ENCODE measurements around the gene ASS1.

The ASS1 gene

GRCh38 chr9:130522233-130522808 is 77.6 kb downstream of the ASS1 start:
- Histone ChIP-seq H3K27ac (ENCODE audit: low read length) (no peak overlapping the region), H3K9me3 (ENCODE audit: insufficient read depth, low read length, severe bottlenecking) (no peaks in the 10 kb centered on the region)
- no peak for DNase-seq

GRCh38 chr9:130523921-130524320 is 79.2 kb downstream of the ASS1 start:
- Histone ChIP-seq H3K4me2 (ENCODE audit: insufficient read depth, low read length) (no peak overlapping the region), H3K36me3 (ENCODE audit: insufficient read depth, low read length) (no peaks in the 10 kb centered on the region), H3K4me3 (ENCODE audit: low read depth in 1 of 2, low read length in 2 of 2) (no peak overlapping the region), H3K9ac (ENCODE audit: low read depth, low read length) (no peak overlapping the region), H3K27me3 (ENCODE audit: insufficient read depth, low read length, poor library complexity) (no peaks in the 10 kb centered on the region), H3K79me2 (ENCODE audit: insufficient read depth, low read length) (no peaks in the 10 kb centered on the region), H3K9me3 (ENCODE audit: insufficient read depth, low read length, severe bottlenecking) (no peaks in the 10 kb centered on the region), H3K27ac (ENCODE audit: low read length) (no peak overlapping the region), H4K20me1 (ENCODE audit: insufficient read depth, low read length) (no peaks in the 10 kb centered on the region), H3K4me1 (ENCODE audit: insufficient read depth, low read length) (no peaks in the 10 kb centered on the region), H2AFZ (ENCODE audit: low read depth, low read length) (no peak overlapping the region)
- TF ChIP-seq CTCF (IDR thresholded peaks at IDR 0.05; ENCODE audit: borderline replicate concordance, extremely low read depth, low read length, poor library complexity, severe bottlenecking): no peak
- TF ChIP-seq EZH2 (IDR thresholded peaks at IDR 0.05; ENCODE audit: borderline replicate concordance, low read depth, low read length, severe bottlenecking): no peak
- DNase-seq (no peak), ATAC-seq (ENCODE audit: insufficient read depth, low read depth) (no peak)

More at GRCh38 chr9:130522233-130522808, 77.6 kb downstream of the ASS1 start:
- Histone ChIP-seq H3K4me2 (ENCODE audit: insufficient read depth, low read length) (no peak overlapping the region), H3K4me1 (ENCODE audit: insufficient read depth, low read length) (no peaks in the 10 kb centered on the region), H4K20me1 (ENCODE audit: insufficient read depth, low read length) (no peaks in the 10 kb centered on the region), H3K27me3 (ENCODE audit: insufficient read depth, low read length, poor library complexity) (no peaks in the 10 kb centered on the region), H3K4me3 (ENCODE audit: low read depth in 1 of 2, low read length in 2 of 2) (no peak overlapping the region), H2AFZ (ENCODE audit: low read depth, low read length) (no peak overlapping the region), H3K9ac (ENCODE audit: low read depth, low read length) (no peak overlapping the region), H3K36me3 (ENCODE audit: insufficient read depth, low read length) (no peaks in the 10 kb centered on the region), H3K79me2 (ENCODE audit: insufficient read depth, low read length) (no peaks in the 10 kb centered on the region)
- ATAC-seq (ENCODE audit: insufficient read depth, low read depth): no peak
- TF ChIP-seq CTCF (IDR thresholded peaks at IDR 0.05; ENCODE audit: borderline replicate concordance, extremely low read depth, low read length, poor library complexity, severe bottlenecking) (no peak), EZH2 (IDR thresholded peaks at IDR 0.05; ENCODE audit: borderline replicate concordance, low read depth, low read length, severe bottlenecking) (no peak)

- Histone ChIP-seq H3K27ac (ENCODE audit: low read length) (no peak overlapping the region), H3K36me3 (ENCODE audit: insufficient read depth, low read length) (no peaks in the 10 kb centered on the region), H3K27me3 (ENCODE audit: insufficient read depth, low read length, poor library complexity) (no peaks in the 10 kb centered on the region), H3K79me2 (ENCODE audit: insufficient read depth, low read length) (no peaks in the 10 kb centered on the region), H3K4me1 (ENCODE audit: insufficient read depth, low read length) (no peaks in the 10 kb centered on the region), H4K20me1 (ENCODE audit: insufficient read depth, low read length) (no peaks in the 10 kb centered on the region), H3K9ac (ENCODE audit: low read depth, low read length) (no peak overlapping the region), H3K9me3 (ENCODE audit: insufficient read depth, low read length, severe bottlenecking) (no peaks in the 10 kb centered on the region), H3K4me2 (ENCODE audit: insufficient read depth, low read length) (no peak overlapping the region), H3K4me3 (ENCODE audit: low read depth in 1 of 2, low read length in 2 of 2) (no peak overlapping the region), H2AFZ (ENCODE audit: low read depth, low read length) (no peak overlapping the region)
- TF ChIP-seq CTCF (IDR thresholded peaks at IDR 0.05; ENCODE audit: borderline replicate concordance, extremely low read depth, low read length, poor library complexity, severe bottlenecking): no peak
- TF ChIP-seq EZH2 (IDR thresholded peaks at IDR 0.05; ENCODE audit: borderline replicate concordance, low read depth, low read length, severe bottlenecking): no peak
- no peak for ATAC-seq (ENCODE audit: insufficient read depth, low read depth)
- DNase-seq: no peak
These were observed 81.6 kb downstream of the ASS1 start for GRCh38 chr9:130526193-130526853.
